SHP77 treated with DMSO at 0.1 percent for 48 hours (cell line): Measurements from ENCODE around the gene LAMA2.

ENCODE experiments used
- DNase-seq: peaks from one replicate; lab custom pipeline; 2025; lab: John Stamatoyannopoulos, UW

LAMA2 gene

GRCh38 chr6:129215916-129216520, 333.1 kb downstream of the LAMA2 start:
- DNase-seq, result no peak

- no peak for DNase-seq
Observed at GRCh38 chr6:129217701-129218100, 334.8 kb downstream of the LAMA2 start.

- DNase-seq, result no peak
Observed at GRCh38 chr6:129233458-129234134, 350.7 kb downstream of the LAMA2 start.

- no peak for DNase-seq
Observed at GRCh38 chr6:129235167-129236000, 352.4 kb downstream of the LAMA2 start.

GRCh38 chr6:129236001-129236517, 353.1 kb downstream of the LAMA2 start:
- DNase-seq, result no peak

GRCh38 chr6:129238991-129239390, 356.1 kb downstream of the LAMA2 start:
- DNase-seq, result no peak

GRCh38 chr6:129239825-129240491, 357.0 kb downstream of the LAMA2 start:
- DNase-seq, result no peak

GRCh38 chr6:129240492-129240853, 357.5 kb downstream of the LAMA2 start:
- DNase-seq, result no peak

GRCh38 chr6:129242546-129242945, 359.6 kb downstream of the LAMA2 start:
- no peak for DNase-seq

GRCh38 chr6:129243377-129243776, 360.4 kb downstream of the LAMA2 start:
- DNase-seq, result no peak

GRCh38 chr6:129248946-129249345, 366.0 kb downstream of the LAMA2 start:
- DNase-seq, result no peak

GRCh38 chr6:129251669-129252376, 368.9 kb downstream of the LAMA2 start:
- peak; percentile 9 for DNase-seq

- no peak for DNase-seq
Observed at GRCh38 chr6:129252377-129253071, 369.6 kb downstream of the LAMA2 start.

GRCh38 chr6:129253242-129253641, 370.3 kb downstream of the LAMA2 start:
- no peak for DNase-seq

GRCh38 chr6:129253727-129254126, 370.8 kb downstream of the LAMA2 start:
- no peak for DNase-seq

- DNase-seq, result no peak
Observed at GRCh38 chr6:129257196-129257595, 374.3 kb downstream of the LAMA2 start.

- no peak for DNase-seq
Observed at GRCh38 chr6:129262661-129263060, 379.7 kb downstream of the LAMA2 start.

- DNase-seq, result no peak
Observed at GRCh38 chr6:129263176-129263575, 380.2 kb downstream of the LAMA2 start.

GRCh38 chr6:129264480-129265045, 381.6 kb downstream of the LAMA2 start:
- no peak for DNase-seq

GRCh38 chr6:129267028-129267427, 384.1 kb downstream of the LAMA2 start:
- no peak for DNase-seq

GRCh38 chr6:129269076-129269475, 386.1 kb downstream of the LAMA2 start:
- no peak for DNase-seq
